Smooth muscle cell of the coronary artery (primary cell): ENCODE measurements around the gene TSPAN18. TPM values are rescaled to one million over a fixed set of nuclear protein-coding genes. Genes with fewer than 3 reads are reported as not detected.

Experiments
- total RNA-seq: library from RNA; depleted of rRNA; stranded (reverse); fragments of >200 nt; gene quantifications from 2 replicates; pipeline ENCODE4 v1.2.3, GENCODE V29; 2014; ENCODE audit warnings: low replicate concordance

The TSPAN18 gene, protein sequence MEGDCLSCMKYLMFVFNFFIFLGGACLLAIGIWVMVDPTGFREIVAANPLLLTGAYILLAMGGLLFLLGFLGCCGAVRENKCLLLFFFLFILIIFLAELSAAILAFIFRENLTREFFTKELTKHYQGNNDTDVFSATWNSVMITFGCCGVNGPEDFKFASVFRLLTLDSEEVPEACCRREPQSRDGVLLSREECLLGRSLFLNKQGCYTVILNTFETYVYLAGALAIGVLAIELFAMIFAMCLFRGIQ
- 0.15 and 0.70 TPM in 2 replicates for total RNA-seq

DNA sequence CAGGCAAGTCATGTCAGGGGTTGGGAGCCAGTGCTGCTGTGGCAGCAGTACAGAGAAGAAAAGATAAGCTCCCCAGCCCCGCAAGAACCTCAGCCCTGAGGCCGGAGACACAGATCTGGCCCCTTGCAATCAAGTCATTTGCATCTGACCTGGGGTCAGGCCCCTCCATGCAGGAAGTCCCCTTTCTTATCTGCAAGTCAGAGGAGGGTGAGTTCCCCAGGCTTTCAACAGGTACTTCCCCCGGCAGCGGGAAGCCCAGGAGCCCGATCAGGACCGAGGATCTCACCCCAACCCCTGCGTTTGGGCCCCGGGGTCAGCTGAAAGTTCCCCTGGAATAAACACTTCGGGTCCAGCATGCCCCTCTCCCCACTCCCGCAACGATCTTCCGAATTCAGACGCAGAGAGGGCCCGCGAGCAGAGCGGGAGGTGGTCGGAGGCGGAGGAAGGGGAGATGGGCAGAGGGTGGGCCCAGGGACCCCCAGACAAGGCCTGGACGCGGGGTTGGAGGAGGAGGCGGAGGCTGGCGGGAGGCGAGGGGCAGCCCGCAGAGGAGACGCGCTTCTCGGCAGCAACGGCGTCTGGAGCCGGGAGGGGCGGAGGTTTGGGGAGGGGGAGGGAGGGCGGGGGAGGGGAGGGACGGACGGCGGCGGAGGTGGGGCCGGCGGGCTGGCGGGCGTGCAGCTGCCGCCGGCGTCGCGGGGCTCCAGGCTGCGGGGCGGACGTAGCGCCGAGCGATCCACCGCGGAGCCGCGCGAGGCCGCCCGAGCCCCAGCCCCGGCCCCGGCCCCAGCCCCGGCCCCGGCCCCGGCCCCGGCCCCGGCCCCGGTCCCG is at the start of gene TSPAN18:
TSS of gene TSPAN18 (plus strand) at position 680 of the 831 bp plus-strand sequence. CDS start 179,455 bp downstream, outside the sequence.

DNA sequence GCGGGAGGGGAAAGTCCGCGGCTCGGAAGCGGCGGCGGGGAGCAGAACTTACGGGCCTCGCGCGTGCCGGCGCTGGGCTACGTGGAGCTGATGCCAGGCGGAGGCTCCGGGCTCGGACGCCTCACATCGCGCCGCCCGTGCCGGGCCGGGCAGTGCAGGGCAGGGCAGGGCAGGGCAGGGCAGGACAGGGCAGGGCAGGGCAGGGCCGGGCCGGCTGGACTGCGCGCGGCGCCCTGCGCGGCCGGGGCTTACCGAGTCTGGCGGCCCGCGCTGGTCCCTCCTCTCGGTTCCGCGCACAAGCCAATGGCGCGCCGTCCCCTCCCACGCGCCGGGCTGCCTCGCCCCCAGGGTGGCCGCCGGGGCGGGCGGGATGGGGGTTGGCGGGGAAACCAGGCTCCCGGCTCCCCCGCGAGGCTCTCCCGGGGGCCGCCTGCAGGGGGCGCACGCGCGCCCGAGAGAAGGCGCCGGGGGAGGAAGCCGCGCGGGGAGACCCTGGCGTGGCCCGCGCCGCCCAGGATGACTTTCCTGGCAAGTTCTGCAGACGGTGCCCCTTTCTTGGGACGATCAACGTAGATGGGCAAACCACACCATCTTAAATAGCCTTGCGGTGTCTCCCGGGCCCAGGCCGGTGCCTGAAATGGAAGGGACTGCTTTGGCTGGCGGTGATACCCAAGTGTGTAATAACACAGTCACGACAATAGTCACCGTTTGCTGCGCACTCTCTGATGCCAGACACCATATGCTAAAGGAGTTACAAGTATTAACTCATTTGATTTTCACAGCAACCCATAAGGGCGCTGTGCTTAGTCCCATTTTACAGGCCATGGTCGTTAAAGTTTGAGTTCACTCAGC is 224.1 kb downstream of the TSPAN18 start, which contains the start of gene TP53I11:
TSS of gene TP53I11 (minus strand) at position 259 of the 852 bp plus-strand sequence. CDS start 12,548 bp downstream, outside the sequence.

Other genes starting within 250 kb of the TSPAN18 start
- gene CD82, start 161.3 kb upstream of the TSPAN18 start, total RNA-seq: 2.8 and 36.3 TPM in 2 replicates
- gene TP53I11, start 223.9 kb downstream of the TSPAN18 start, total RNA-seq: 0.98 and 17.3 TPM in 2 replicates